ENCODE results near the gene ZNF683. TPM values are rescaled to one million over a fixed set of nuclear protein-coding genes. Genes with fewer than 3 reads are reported as not detected.

ZNF683 gene
- total and polyA plus RNA-seq, 2 of the 4 experiments (the other 2 are of a cell fraction) = not detected

DNA sequence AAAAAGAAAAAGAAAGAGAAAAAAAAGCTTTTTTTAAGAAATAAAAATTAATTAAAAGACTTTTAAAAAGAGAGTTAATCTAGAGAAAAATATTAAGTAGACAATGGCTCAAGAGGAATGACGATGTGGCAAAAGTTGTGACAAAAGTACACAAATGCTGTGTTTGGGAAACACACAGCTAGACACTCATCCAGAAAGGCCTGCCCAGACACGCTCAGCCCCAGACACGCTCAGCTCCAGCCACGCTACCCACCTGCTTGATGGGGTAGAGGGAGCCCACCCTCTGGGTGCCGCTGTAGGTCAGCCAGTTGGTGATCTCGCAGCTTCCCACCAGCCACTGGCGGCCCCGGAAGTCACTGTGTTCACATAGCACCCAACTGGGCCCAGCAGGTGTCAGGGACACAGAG is 44.6 kb downstream of the ZNF683 start:
- 80% methylated on average over 1 of the region's 8 CpGs; no CpG with 5 or more reads in 1 of the 2 experiments for WGBS, 2 experiments (ENCODE audit: extremely low coverage in 2 of 2, insufficient read length in 1 of 2)
- H2BK15ac ChIP-seq (ENCODE audit: low read depth, low read length) = no peak overlapping the region
- no peak overlapping the region for H2AK5ac ChIP-seq (ENCODE audit: low read depth, low read length)
- no peak overlapping the region for H4K5ac ChIP-seq (ENCODE audit: low read depth, low read length)
- no peaks in the 10 kb centered on the region for H3K4me1 ChIP-seq (ENCODE audit: control insufficient read depth, insufficient read depth, low read length)
- no TSS peak for BruUV-seq (replicated peaks)
- H3K9ac ChIP-seq (ENCODE audit: low read depth, low read length) = no peak overlapping the region
- H3K9me1 ChIP-seq (ENCODE audit: insufficient read depth, low read length) = no peaks in the 10 kb centered on the region
- no peak overlapping the region for H4K91ac ChIP-seq (ENCODE audit: insufficient read depth, low read depth, low read length)
- intact Hi-C loops (cut with micrococcal nuclease) = no loop called here
- in situ Hi-C loops (cut with MboI; ENCODE audit: low sequenced_read_pairs) = no loop called here
- no peak overlapping the region for H3K23ac ChIP-seq (ENCODE audit: low read depth, low read length)
- no peaks in the 10 kb centered on the region for H3K79me1 ChIP-seq (ENCODE audit: low read depth in 1 of 2, low read length in 2 of 2)
- H3K27ac ChIP-seq (ENCODE audit: insufficient read depth, low read length) = no peak overlapping the region
- H3K18ac ChIP-seq (ENCODE audit: low read depth, low read length) = no peak overlapping the region
- no peak overlapping the region for H2AK9ac ChIP-seq (replicated peaks; ENCODE audit: low read depth, low read length, poor library complexity)
- DNase-seq (no peak), ATAC-seq (ENCODE audit: low read depth) (no peak)
- no peak overlapping the region for H3K4me2 ChIP-seq (ENCODE audit: low read depth, low read length)
- H2BK5ac ChIP-seq (ENCODE audit: low read depth, low read length, poor library complexity, severe bottlenecking) = no peak overlapping the region
- H3K36me3 ChIP-seq (ENCODE audit: control insufficient read depth, insufficient read depth, low read length) = no peaks in the 10 kb centered on the region
- H3K4ac ChIP-seq (ENCODE audit: low read depth, low read length) = no peak overlapping the region
- ChIA-PET POLR2A (ENCODE audit: unreplicated experiment) (no interaction called here), CTCF (no interaction called here)
- no peak overlapping the region for H2BK20ac ChIP-seq (ENCODE audit: low read depth, low read length)
- no peak overlapping the region for H3K56ac ChIP-seq (ENCODE audit: extremely low read depth, insufficient read depth, low read length)
- H3K9me3 ChIP-seq (ENCODE audit: control insufficient read depth, insufficient read depth, low read length) = no peaks in the 10 kb centered on the region
- dilution Hi-C loops (cut with HindIII; ENCODE audit: low sequenced_read_pairs, unreplicated experiment) = no loop called here
- H4K20me1 ChIP-seq (ENCODE audit: insufficient read depth, low read length) = no peaks in the 10 kb centered on the region
- H3K4me3 ChIP-seq (ENCODE audit: insufficient read depth, low read depth, low read length) = no peak overlapping the region
- H4K8ac ChIP-seq (ENCODE audit: low read depth in 2 of 2, low read length in 2 of 2) = no peak overlapping the region
- TF ChIP-seq RAD21 (IDR thresholded peaks at IDR 0.05; ENCODE audit: low read length) = no peak
- no peak for TF ChIP-seq FOS (IDR thresholded peaks at IDR 0.05; ENCODE audit: low read depth, low read length)
- TF ChIP-seq CEBPB (IDR thresholded peaks at IDR 0.05; ENCODE audit: low read depth, low read length) = no peak
- no peak overlapping the region for H2AFZ ChIP-seq (replicated peaks; ENCODE audit: low read length, poor library complexity)
- no peak overlapping the region for H2BK120ac ChIP-seq (ENCODE audit: low read depth, low read length)
- peaks cover 18% of the 10 kb centered on the region for H3K27me3 ChIP-seq (ENCODE audit: control insufficient read depth, insufficient read depth, low read length)
- no peak overlapping the region for H3K14ac ChIP-seq (replicated peaks; ENCODE audit: low read depth, low read length)
